Stomach smooth muscle (tissue), 2 donors: ENCODE data around the gene CSRNP3.

Source experiments
- H3K27ac ChIP-seq: one replicate; pipeline ENCODE4 v1.7.0; 2013; ENCODE audit warnings: mild to moderate bottlenecking, low read length, inconsistent platforms
- H3K27me3 ChIP-seq, 2 donors: one replicate each; pipeline ENCODE4 v1.7.0; 2013; ENCODE audit warnings: low read length in 2 of 2; ENCODE audit not compliant: insufficient read depth in 2 of 2, control insufficient read depth in 1 of 2
- H3K36me3 ChIP-seq, 2 donors: one replicate each; pipeline ENCODE4 v1.7.0; 2013; ENCODE audit warnings: low read length in 2 of 2; ENCODE audit not compliant: control insufficient read depth in 2 of 2, insufficient read depth in 2 of 2
- H3K4me1 ChIP-seq: one replicate; pipeline ENCODE4 v1.7.0; 2013; ENCODE audit warnings: low read length; ENCODE audit not compliant: control insufficient read depth, insufficient read depth
- H3K4me3 ChIP-seq, 2 donors: one replicate each; pipeline ENCODE4 v1.7.0; 2013; ENCODE audit warnings: low read length in 2 of 2
- H3K9ac ChIP-seq, 2 donors: one replicate each; pipeline ENCODE4 v1.7.0; 2013; ENCODE audit warnings: low read length in 2 of 2, mild to moderate bottlenecking in 1 of 2
- H3K9me3 ChIP-seq, 2 donors: one replicate each; pipeline ENCODE4 v1.7.0; 2013; ENCODE audit warnings: low read length in 2 of 2; ENCODE audit not compliant: control insufficient read depth in 2 of 2
- donor health status: healthy.
- donor health status: Pancreatic carcinoma.

The CSRNP3 gene

GRCh38 chr2:165567273-165567672, 97.8 kb downstream of the CSRNP3 start:
- Histone ChIP-seq H3K9me3 (no peaks in the 10 kb centered on the region), H3K4me3 (no peak overlapping the region), H3K9ac (no peak overlapping the region), H3K36me3 (no peaks in the 10 kb centered on the region), H3K4me1 (no peaks in the 10 kb centered on the region), H3K27me3 (no peaks in the 10 kb centered on the region), H3K27ac (no peak overlapping the region)

DNA sequence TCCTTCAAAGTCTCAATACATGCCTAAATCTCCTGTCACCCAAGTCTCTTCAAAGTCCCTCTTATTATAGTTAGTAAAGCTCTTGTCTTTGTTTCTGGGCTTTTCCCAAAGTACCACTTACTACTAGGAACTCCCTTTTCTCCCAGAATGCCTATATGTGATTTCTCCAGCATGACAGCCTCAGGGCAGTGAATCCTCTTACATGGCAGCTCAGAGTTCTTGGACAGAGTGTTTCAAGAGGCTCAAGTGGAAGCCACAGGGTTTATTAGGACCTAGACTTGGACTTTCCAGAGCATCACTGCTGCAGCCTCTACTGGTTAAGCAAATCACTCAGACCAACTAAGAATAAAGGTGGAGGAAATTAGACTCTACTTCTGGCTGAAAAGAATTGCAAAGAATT, 98.9 kb downstream of the CSRNP3 start:
- no peaks in the 10 kb centered on the region for H3K27me3 ChIP-seq
- no peak overlapping the region for H3K4me3 ChIP-seq
- no peak overlapping the region for H3K27ac ChIP-seq
- no peaks in the 10 kb centered on the region for H3K9me3 ChIP-seq
- H3K4me1 ChIP-seq, result no peaks in the 10 kb centered on the region
- no peak overlapping the region for H3K9ac ChIP-seq
- H3K36me3 ChIP-seq, result no peaks in the 10 kb centered on the region

GRCh38 chr2:165571477-165571876, 102.0 kb downstream of the CSRNP3 start:
- Histone ChIP-seq H3K9me3 (no peaks in the 10 kb centered on the region), H3K4me3 (no peak overlapping the region), H3K27me3 (no peaks in the 10 kb centered on the region), H3K36me3 (no peaks in the 10 kb centered on the region), H3K9ac (no peak overlapping the region), H3K27ac (no peak overlapping the region), H3K4me1 (no peaks in the 10 kb centered on the region)

DNA sequence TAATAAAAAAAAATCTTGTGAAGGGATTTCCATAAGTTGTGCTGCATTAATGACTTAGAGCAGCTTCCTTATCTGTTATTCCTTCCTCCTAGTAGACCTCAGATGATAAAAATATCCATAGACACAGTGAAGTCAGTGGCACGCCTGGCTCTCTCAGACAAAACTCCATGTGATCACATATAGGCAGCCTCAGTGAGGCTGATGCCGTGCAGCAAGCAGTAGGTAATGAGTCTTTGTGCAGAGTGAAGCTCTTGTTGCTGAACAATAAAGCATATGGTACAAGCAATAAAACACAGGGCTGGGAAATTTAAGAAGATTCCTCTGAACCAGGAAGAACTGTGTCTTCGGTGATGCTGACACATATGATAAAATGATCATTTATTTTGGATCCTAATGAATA, 102.7 kb downstream of the CSRNP3 start:
- no peak overlapping the region for H3K9ac ChIP-seq
- H3K27ac ChIP-seq, result no peak overlapping the region

GRCh38 chr2:165573534-165574461, 104.3 kb downstream of the CSRNP3 start:
- Histone ChIP-seq H3K4me3 (peak overlapping the region; percentile 17 to 44), H3K36me3 (no peaks in the 10 kb centered on the region), H3K9me3 (no peaks in the 10 kb centered on the region), H3K27ac (no peak overlapping the region), H3K9ac (no peak overlapping the region), H3K4me1 (no peaks in the 10 kb centered on the region), H3K27me3 (no peaks in the 10 kb centered on the region)

More for the DNA sequence above, 102.7 kb downstream of the CSRNP3 start:
- Histone ChIP-seq H3K4me3 (no peak overlapping the region), H3K9me3 (no peaks in the 10 kb centered on the region), H3K4me1 (no peaks in the 10 kb centered on the region), H3K27me3 (no peaks in the 10 kb centered on the region), H3K36me3 (no peaks in the 10 kb centered on the region)

- H3K9ac ChIP-seq, result no peak overlapping the region
- H3K4me3 ChIP-seq, result no peak overlapping the region
- no peak overlapping the region for H3K27ac ChIP-seq
- H3K9me3 ChIP-seq, result no peaks in the 10 kb centered on the region
- H3K27me3 ChIP-seq, result no peaks in the 10 kb centered on the region
- H3K36me3 ChIP-seq, result no peaks in the 10 kb centered on the region
- H3K4me1 ChIP-seq, result no peaks in the 10 kb centered on the region
Observed at GRCh38 chr2:165575044-165575615, 105.6 kb downstream of the CSRNP3 start.

- H3K9me3 ChIP-seq, result no peaks in the 10 kb centered on the region
- H3K27me3 ChIP-seq, result no peaks in the 10 kb centered on the region
- H3K9ac ChIP-seq, result no peak overlapping the region
- H3K36me3 ChIP-seq, result no peaks in the 10 kb centered on the region
- no peak overlapping the region for H3K27ac ChIP-seq
- H3K4me1 ChIP-seq, result no peaks in the 10 kb centered on the region
- no peak overlapping the region for H3K4me3 ChIP-seq
Observed at GRCh38 chr2:165576409-165577154, 107.1 kb downstream of the CSRNP3 start.

- Histone ChIP-seq H3K27ac (no peak overlapping the region), H3K9ac (no peak overlapping the region), H3K9me3 (no peaks in the 10 kb centered on the region), H3K4me3 (no peak overlapping the region), H3K27me3 (no peaks in the 10 kb centered on the region), H3K4me1 (no peaks in the 10 kb centered on the region), H3K36me3 (no peaks in the 10 kb centered on the region)
Observed at GRCh38 chr2:165582409-165582808, 112.9 kb downstream of the CSRNP3 start.

GRCh38 chr2:165582863-165583506, 113.5 kb downstream of the CSRNP3 start:
- H3K9ac ChIP-seq, result no peak overlapping the region
- H3K9me3 ChIP-seq, result no peaks in the 10 kb centered on the region
- H3K36me3 ChIP-seq, result no peaks in the 10 kb centered on the region
- H3K27ac ChIP-seq, result no peak overlapping the region
- no peaks in the 10 kb centered on the region for H3K27me3 ChIP-seq
- no peak overlapping the region for H3K4me3 ChIP-seq
- H3K4me1 ChIP-seq, result no peaks in the 10 kb centered on the region

- H3K27ac ChIP-seq, result no peak overlapping the region
- no peaks in the 10 kb centered on the region for H3K9me3 ChIP-seq
- no peak overlapping the region for H3K9ac ChIP-seq
- no peaks in the 10 kb centered on the region for H3K27me3 ChIP-seq
- no peaks in the 10 kb centered on the region for H3K4me1 ChIP-seq
- no peak overlapping the region for H3K4me3 ChIP-seq
- no peaks in the 10 kb centered on the region for H3K36me3 ChIP-seq
Observed at GRCh38 chr2:165584126-165584654, 114.7 kb downstream of the CSRNP3 start.
